ENCODE results near the gene SIGLEC12. TPM values are rescaled to one million over a fixed set of nuclear protein-coding genes. Genes with fewer than 3 reads are reported as not detected.
"Not testable (repeated sequence)": the region's sequence is repeated elsewhere in the genome, so short reads cannot be mapped to it uniquely, and the experiment has no call there.

Gene SIGLEC12
- total RNA-seq, 1 donor from 2014 or later = not detected

DNA sequence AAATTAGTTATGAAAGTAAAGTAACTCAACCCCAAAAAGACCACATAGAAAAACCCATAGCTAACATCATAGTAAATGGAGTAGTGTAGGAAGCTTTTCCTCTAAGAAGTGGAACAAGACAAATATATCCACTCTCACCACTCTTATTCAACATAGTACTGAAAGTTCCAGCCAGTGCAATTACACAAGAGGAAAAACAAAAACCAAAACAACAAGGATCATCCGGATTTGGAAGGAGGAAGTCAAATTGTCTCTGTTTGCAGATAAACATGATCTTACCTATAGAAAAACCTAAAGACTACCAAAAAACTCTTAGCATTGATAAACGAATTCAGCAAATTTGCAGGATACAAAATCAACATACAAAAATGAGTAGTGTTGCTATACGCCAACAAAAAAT, 34.9 kb downstream of the SIGLEC12 start:
- H3K27ac Mint-ChIP-seq (ENCODE audit: unreplicated experiment) = no peak overlapping the region
- no peak for DNase-seq (ENCODE audit: extremely low spot score, unreplicated experiment)
- H3K36me3 Mint-ChIP-seq (ENCODE audit: unreplicated experiment) = no peaks in the 10 kb centered on the region
- no peaks in the 10 kb centered on the region for H3K27me3 Mint-ChIP-seq (ENCODE audit: unreplicated experiment)
- no peaks in the 10 kb centered on the region for H3K4me1 Mint-ChIP-seq (ENCODE audit: unreplicated experiment)
- H3K9me3 Mint-ChIP-seq (ENCODE audit: unreplicated experiment) = peaks cover 5% of the 10 kb centered on the region
- H3K4me3 Mint-ChIP-seq (ENCODE audit: unreplicated experiment) = no peak overlapping the region
- TF ChIP-seq, protein P1, sequence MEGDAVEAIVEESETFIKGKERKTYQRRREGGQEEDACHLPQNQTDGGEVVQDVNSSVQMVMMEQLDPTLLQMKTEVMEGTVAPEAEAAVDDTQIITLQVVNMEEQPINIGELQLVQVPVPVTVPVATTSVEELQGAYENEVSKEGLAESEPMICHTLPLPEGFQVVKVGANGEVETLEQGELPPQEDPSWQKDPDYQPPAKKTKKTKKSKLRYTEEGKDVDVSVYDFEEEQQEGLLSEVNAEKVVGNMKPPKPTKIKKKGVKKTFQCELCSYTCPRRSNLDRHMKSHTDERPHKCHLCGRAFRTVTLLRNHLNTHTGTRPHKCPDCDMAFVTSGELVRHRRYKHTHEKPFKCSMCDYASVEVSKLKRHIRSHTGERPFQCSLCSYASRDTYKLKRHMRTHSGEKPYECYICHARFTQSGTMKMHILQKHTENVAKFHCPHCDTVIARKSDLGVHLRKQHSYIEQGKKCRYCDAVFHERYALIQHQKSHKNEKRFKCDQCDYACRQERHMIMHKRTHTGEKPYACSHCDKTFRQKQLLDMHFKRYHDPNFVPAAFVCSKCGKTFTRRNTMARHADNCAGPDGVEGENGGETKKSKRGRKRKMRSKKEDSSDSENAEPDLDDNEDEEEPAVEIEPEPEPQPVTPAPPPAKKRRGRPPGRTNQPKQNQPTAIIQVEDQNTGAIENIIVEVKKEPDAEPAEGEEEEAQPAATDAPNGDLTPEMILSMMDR (IDR thresholded peaks at IDR 0.05) = no peak

DNA sequence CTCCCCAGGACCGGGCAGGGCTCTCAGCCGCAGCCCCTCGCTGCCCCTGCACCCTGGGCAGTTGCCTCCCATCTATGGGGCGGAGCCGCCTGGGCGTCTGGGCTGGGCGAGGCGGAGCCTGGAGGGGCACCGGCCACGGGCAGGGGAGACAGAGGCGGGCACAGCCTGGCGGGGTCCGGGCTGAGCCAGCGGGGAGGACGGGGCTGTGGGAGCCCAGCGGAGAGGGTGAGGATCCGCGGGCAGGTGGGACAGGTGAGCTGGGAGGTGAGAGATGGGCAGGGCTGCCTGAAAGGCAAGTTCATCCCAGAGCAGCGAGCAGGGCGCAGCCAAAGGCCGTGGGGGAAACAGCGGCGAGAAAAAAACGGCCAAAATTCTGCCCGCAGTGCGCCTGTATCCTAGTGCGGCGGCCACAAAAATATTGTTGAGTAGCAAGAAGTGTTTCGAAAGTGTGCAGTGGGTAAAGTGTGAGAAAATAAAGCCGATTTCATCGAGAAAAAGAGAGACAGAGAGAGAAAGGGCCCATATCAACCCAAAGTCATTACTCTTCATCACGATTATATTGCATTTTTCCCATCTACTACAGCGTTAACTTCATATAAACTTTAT, 37.5 kb downstream of the SIGLEC12 start:
- H3K4me1 Mint-ChIP-seq (ENCODE audit: unreplicated experiment); DNase-seq (ENCODE audit: extremely low spot score, unreplicated experiment); H3K27ac Mint-ChIP-seq (ENCODE audit: unreplicated experiment); H3K4me3 Mint-ChIP-seq (ENCODE audit: unreplicated experiment); H3K36me3 Mint-ChIP-seq (ENCODE audit: unreplicated experiment); H3K27me3 Mint-ChIP-seq (ENCODE audit: unreplicated experiment); H3K9me3 Mint-ChIP-seq (ENCODE audit: unreplicated experiment): not testable (repeated sequence)

DNA sequence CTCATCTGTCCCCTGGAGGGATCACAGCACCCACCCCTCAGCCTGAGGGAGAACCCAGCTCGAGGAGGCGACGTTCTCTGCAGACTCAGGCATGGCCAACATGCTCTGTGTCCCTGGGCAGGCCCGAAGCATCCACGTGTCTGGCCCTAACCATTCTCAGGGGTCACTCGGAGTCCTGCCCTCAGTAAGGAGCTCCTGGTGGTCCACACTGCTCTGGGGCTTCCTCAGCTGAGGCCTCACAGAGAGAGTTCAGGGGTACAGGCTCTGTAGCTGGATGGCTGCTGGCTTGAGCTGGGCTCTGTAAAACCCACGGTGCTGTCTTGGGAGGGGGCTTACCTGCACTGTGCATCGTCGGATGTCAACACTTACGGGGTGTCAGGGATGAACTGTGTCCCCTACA, 38.9 kb downstream of the SIGLEC12 start:
- H3K4me1 Mint-ChIP-seq (ENCODE audit: unreplicated experiment) = no peaks in the 10 kb centered on the region
- H3K36me3 Mint-ChIP-seq (ENCODE audit: unreplicated experiment) = no peaks in the 10 kb centered on the region
- H3K9me3 Mint-ChIP-seq (ENCODE audit: unreplicated experiment) = peaks cover 8% of the 10 kb centered on the region
- H3K27ac Mint-ChIP-seq (ENCODE audit: unreplicated experiment) = no peak overlapping the region
- no peaks in the 10 kb centered on the region for H3K27me3 Mint-ChIP-seq (ENCODE audit: unreplicated experiment)
- no peak overlapping the region for H3K4me3 Mint-ChIP-seq (ENCODE audit: unreplicated experiment)
- TF ChIP-seq, protein P1 (IDR thresholded peaks at IDR 0.05) = no peak
- DNase-seq (ENCODE audit: extremely low spot score, unreplicated experiment) = no peak

DNA sequence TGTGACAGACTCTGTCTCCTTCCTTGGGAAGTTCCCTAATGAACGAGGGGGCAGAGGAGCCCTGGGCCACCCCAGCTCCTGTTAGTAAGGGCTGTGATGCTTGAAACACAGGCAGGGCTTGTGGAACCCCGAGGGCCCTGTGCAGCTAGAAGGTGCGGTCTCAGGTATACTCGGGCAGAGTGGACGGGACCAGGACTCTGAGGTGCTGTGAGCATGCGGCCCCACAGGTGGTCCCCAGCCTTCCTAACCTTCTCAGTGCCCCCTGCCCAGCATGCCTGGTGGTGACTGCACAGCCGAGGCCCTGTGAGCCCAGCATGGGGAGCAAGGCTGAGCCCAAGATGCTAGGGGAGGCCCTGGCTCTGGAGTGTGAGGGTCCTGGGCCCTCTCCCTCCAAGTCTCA, 39.3 kb downstream of the SIGLEC12 start:
- Mint-ChIP-seq H3K27me3 (ENCODE audit: unreplicated experiment) (no peaks in the 10 kb centered on the region), H3K4me3 (ENCODE audit: unreplicated experiment) (no peak overlapping the region), H3K9me3 (ENCODE audit: unreplicated experiment) (peaks cover 8% of the 10 kb centered on the region), H3K36me3 (ENCODE audit: unreplicated experiment) (no peaks in the 10 kb centered on the region), H3K4me1 (ENCODE audit: unreplicated experiment) (no peaks in the 10 kb centered on the region), H3K27ac (ENCODE audit: unreplicated experiment) (no peak overlapping the region)
- TF ChIP-seq, protein P1 (IDR thresholded peaks at IDR 0.05) = no peak
- no peak for DNase-seq (ENCODE audit: extremely low spot score, unreplicated experiment)

DNA sequence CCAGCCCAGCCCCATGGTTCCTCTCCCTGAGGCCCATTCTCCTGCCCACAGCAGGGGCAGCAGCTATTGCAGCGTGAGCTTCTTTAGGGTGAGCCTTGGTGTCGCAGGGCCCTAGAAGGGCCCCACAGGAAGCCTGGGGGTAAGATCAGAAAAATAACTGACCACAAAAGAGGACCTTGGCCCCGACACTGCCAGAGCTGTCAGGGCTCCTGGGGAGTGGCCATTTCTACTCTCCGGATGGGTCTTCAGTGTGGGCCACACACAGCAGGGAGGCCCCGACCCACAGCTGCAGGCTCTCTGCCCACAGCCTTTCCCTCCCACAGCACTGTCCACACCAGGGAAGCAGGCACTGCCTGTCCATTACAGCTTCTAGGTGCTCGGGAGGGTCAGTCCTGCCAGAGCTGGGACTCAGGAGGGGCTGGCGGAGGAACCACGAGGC, 39.9 kb downstream of the SIGLEC12 start:
- Mint-ChIP-seq H3K4me3 (ENCODE audit: unreplicated experiment) (no peak overlapping the region), H3K27ac (ENCODE audit: unreplicated experiment) (no peak overlapping the region), H3K9me3 (ENCODE audit: unreplicated experiment) (peaks cover 9% of the 10 kb centered on the region), H3K4me1 (ENCODE audit: unreplicated experiment) (no peaks in the 10 kb centered on the region), H3K27me3 (ENCODE audit: unreplicated experiment) (no peaks in the 10 kb centered on the region), H3K36me3 (ENCODE audit: unreplicated experiment) (no peaks in the 10 kb centered on the region)
- DNase-seq (ENCODE audit: extremely low spot score, unreplicated experiment) = no peak
- TF ChIP-seq, protein P1 (IDR thresholded peaks at IDR 0.05) = no peak
